PC-3 (cell line): ENCODE data around the gene DDX42. TPM values are rescaled to one million over a fixed set of nuclear protein-coding genes. Genes with fewer than 3 reads are reported as not detected.

Experiments
- ATAC-seq: fragments of 200-7000 bp; cut with Tn5 transposase; 2 replicates; pipeline ENCODE4 v1.9.1; 2020; ENCODE audit warnings: mild to moderate bottlenecking, moderate library complexity
- BruUV-seq: library from RNA; stranded (reverse); fragments of 400-500 nt; replicated peaks from 2 replicates; lab custom pipeline; 2021; lab: Mats Ljungman, UMichigan
- CTCF ChIA-PET: fragments of 300-600 bp; sonication (Branson Sonifier 250); formaldehyde crosslinking; loops from one replicate; lab custom pipeline; 2022; ENCODE audit warnings: antibody characterized with exemption; lab: Charles Lee
- POLR2A ChIA-PET: fragments of 300-600 bp; sonication (Branson Sonifier 250); formaldehyde crosslinking; loops from one replicate; lab custom pipeline; 2022; ENCODE audit warnings: antibody characterized with exemption; ENCODE audit not compliant: unreplicated experiment; lab: Charles Lee
- DNase-seq: peaks from one replicate; pipeline ENCODE4 v3.0.0-alpha.2; 2015
- H2AFZ ChIP-seq: fragments of 300-600 bp; sonication (generic); 2 replicates; pipeline ENCODE4 v1.6.0; 2016; ENCODE audit warnings: antibody characterized with exemption, low read length
- H3F3A ChIP-seq: fragments of 300-600 bp; sonication (generic); one replicate; pipeline ENCODE4 v1.6.0; 2017; ENCODE audit warnings: antibody characterized with exemption, low read length, control low read depth, mild to moderate bottlenecking; ENCODE audit not compliant: unreplicated experiment
- H3K27ac ChIP-seq: fragments of 300-600 bp; sonication (generic); 2 replicates; pipeline ENCODE4 v1.5.1; 2016; ENCODE audit warnings: mild to moderate bottlenecking, low read length
- H3K27me3 ChIP-seq: fragments of 300-600 bp; sonication (generic); 2 replicates; pipeline ENCODE4 v1.6.1; 2016; ENCODE audit warnings: low read length, mixed read lengths
- H3K36me3 ChIP-seq: fragments of 300-600 bp; sonication (generic); 2 replicates; pipeline ENCODE4 v1.6.1; 2016; ENCODE audit warnings: low read depth, mixed run types, low read length, mixed read lengths
- H3K4me1 ChIP-seq: fragments of 300-600 bp; sonication (generic); 2 replicates; pipeline ENCODE4 v1.5.1; 2016; ENCODE audit warnings: low read length; ENCODE audit not compliant: insufficient read depth
- H3K4me2 ChIP-seq: fragments of 300-600 bp; sonication (generic); 2 replicates; pipeline ENCODE4 v1.6.0; 2016; ENCODE audit warnings: low read length
- H3K4me3 ChIP-seq: fragments of 300-600 bp; sonication (generic); 2 replicates; pipeline ENCODE4 v1.5.1; 2016; ENCODE audit warnings: mild to moderate bottlenecking, low read length, mixed read lengths
- H3K79me2 ChIP-seq: fragments of 300-600 bp; sonication (generic); 2 replicates; pipeline ENCODE4 v1.6.1; 2017; ENCODE audit warnings: low read length, mixed read lengths
- H3K9ac ChIP-seq: fragments of 300-600 bp; sonication (generic); 2 replicates; pipeline ENCODE4 v1.6.0; 2016; ENCODE audit warnings: mild to moderate bottlenecking, low read length
- H3K9me2 ChIP-seq: fragments of 300-600 bp; sonication (generic); replicated peaks from 2 replicates; pipeline ENCODE4 v1.6.1; 2016; ENCODE audit warnings: mixed run types, low read length, mixed read lengths
- H3K9me3 ChIP-seq: fragments of 300-600 bp; sonication (generic); 2 replicates; pipeline ENCODE4 v1.6.1; 2016; ENCODE audit warnings: low read length, mixed read lengths
- H4K20me1 ChIP-seq: fragments of 300-600 bp; sonication (generic); 2 replicates; pipeline ENCODE4 v1.6.1; 2016; ENCODE audit warnings: low read length, mixed read lengths
- CTCF ChIP-seq: fragments of 300-600 bp; sonication (generic); conservative IDR thresholded peaks from 2 replicates; pipeline ENCODE4 v1.5.1; 2017; ENCODE audit warnings: antibody characterized with exemption, low read depth, mild to moderate bottlenecking, low read length
- EZH2 ChIP-seq: fragments of 300-600 bp; sonication (generic); IDR thresholded peaks from one replicate; pipeline ENCODE4 v1.6.1; 2017; ENCODE audit warnings: antibody characterized with exemption, mild to moderate bottlenecking, low read length; ENCODE audit not compliant: unreplicated experiment
- EZH2phosphoT487 ChIP-seq: fragments of 300-600 bp; sonication (generic); IDR thresholded peaks from 2 replicates; pipeline ENCODE4 v1.6.1; 2018; ENCODE audit warnings: mild to moderate bottlenecking, antibody characterized with exemption, low read length, borderline replicate concordance
- intact Hi-C: fragments of 100-400 bp; cut with micrococcal nuclease; formaldehyde crosslinking; loops from 2 replicates; pipeline ENCODE4 v1.9.0; 2023
- total RNA-seq: library from RNA; depleted of rRNA; stranded (reverse); fragments of >200 nt; gene quantifications from 2 replicates; pipeline ENCODE4 v1.2.3, GENCODE V29; 2014

Gene DDX42
- total RNA-seq, 1 experiment from 2014 or later = 72.4 TPM

GRCh38 chr17:63764716-63765115 lies 9.3 kb upstream of the DDX42 start:
- ChIA-PET CTCF (no interaction called here), POLR2A (no interaction called here)
- Histone ChIP-seq H3K9me2 (no peaks in the 10 kb centered on the region), H3K79me2 (peaks cover 52% of the 10 kb centered on the region), H2AFZ (no peak overlapping the region), H4K20me1 (peaks cover 22% of the 10 kb centered on the region), H3K36me3 (peaks cover 71% of the 10 kb centered on the region), H3K9me3 (no peaks in the 10 kb centered on the region), H3K27ac (no peak overlapping the region), H3K4me3 (no peak overlapping the region), H3K9ac (no peak overlapping the region), H3K27me3 (no peaks in the 10 kb centered on the region), H3K4me2 (no peak overlapping the region), H3K4me1 (no peaks in the 10 kb centered on the region), H3F3A (no peaks in the 10 kb centered on the region)
- ATAC-seq (no peak), DNase-seq (no peak)
- intact Hi-C loops = no loop called here
- no TSS peak for BruUV-seq
- TF ChIP-seq EZH2phosphoT487 (no peak), EZH2 (no peak), CTCF (no peak)

DNA sequence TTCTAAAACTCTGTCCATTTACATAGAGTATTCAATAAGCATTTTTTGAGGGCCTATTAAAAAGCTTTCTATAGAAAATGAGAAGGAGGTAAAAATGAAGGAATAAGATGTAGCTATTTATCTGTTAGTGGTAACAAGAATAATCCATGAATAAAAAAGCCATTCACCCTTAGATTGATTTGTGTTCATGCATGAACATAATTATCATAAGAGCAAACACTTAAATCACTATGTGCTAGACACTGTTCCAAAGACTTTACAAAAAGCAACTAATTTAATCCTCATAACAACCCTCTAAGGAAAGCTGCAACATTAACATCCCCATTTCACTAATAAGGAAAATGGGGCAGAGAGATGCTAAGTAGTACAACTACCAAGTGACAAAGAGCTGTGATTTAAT lies 7.2 kb upstream of the DDX42 start:
- Histone ChIP-seq H4K20me1 (peaks cover 34% of the 10 kb centered on the region), H3F3A (no peaks in the 10 kb centered on the region), H3K36me3 (peaks cover 57% of the 10 kb centered on the region), H3K27ac (no peak overlapping the region), H3K9me3 (no peaks in the 10 kb centered on the region), H3K4me3 (no peak overlapping the region), H3K9me2 (no peaks in the 10 kb centered on the region), H3K4me2 (no peak overlapping the region), H3K27me3 (no peaks in the 10 kb centered on the region), H2AFZ (no peak overlapping the region), H3K9ac (no peak overlapping the region), H3K4me1 (peaks cover 7% of the 10 kb centered on the region), H3K79me2 (peaks cover 72% of the 10 kb centered on the region)
- TF ChIP-seq EZH2phosphoT487 = no peak
- no peak for TF ChIP-seq EZH2
- no peak for TF ChIP-seq CTCF
- DNase-seq (no peak), ATAC-seq (no peak)
- ChIA-PET CTCF (no interaction called here), POLR2A (no interaction called here)
- intact Hi-C loops = no loop called here
- no TSS peak for BruUV-seq

GRCh38 chr17:63768433-63768832 lies 5.5 kb upstream of the DDX42 start:
- Histone ChIP-seq H3K9me3 (no peaks in the 10 kb centered on the region), H3K4me2 (no peak overlapping the region), H3K36me3 (peaks cover 42% of the 10 kb centered on the region), H4K20me1 (peaks cover 40% of the 10 kb centered on the region), H3K79me2 (peaks cover 88% of the 10 kb centered on the region), H3K4me3 (no peak overlapping the region), H3K9me2 (no peaks in the 10 kb centered on the region), H2AFZ (no peak overlapping the region), H3K27ac (no peak overlapping the region), H3F3A (no peaks in the 10 kb centered on the region), H3K4me1 (peaks cover 7% of the 10 kb centered on the region), H3K27me3 (no peaks in the 10 kb centered on the region), H3K9ac (no peak overlapping the region)
- BruUV-seq = no TSS peak
- no peak for TF ChIP-seq EZH2phosphoT487
- CTCF ChIA-PET = no interaction called here
- DNase-seq = no peak
- POLR2A ChIA-PET = no interaction called here
- intact Hi-C loops = no loop called here
- no peak for ATAC-seq
